ENCODE results near the gene TENM3.
"Not testable (repeated sequence)": the region's sequence is repeated elsewhere in the genome, so short reads cannot be mapped to it uniquely, and the experiment has no call there.

Gene TENM3

GRCh38 chr4:182228991-182229577 is 14.1 kb upstream of the TENM3 start:
- DNase-seq, result no peak

GRCh38 chr4:182230256-182230655 is 12.9 kb upstream of the TENM3 start:
- no peak for DNase-seq

GRCh38 chr4:182231080-182231479 is 12.1 kb upstream of the TENM3 start:
- no peak for DNase-seq

- no peak for DNase-seq
Measured at GRCh38 chr4:182231496-182231895, 11.7 kb upstream of the TENM3 start.

- DNase-seq, result no peak
Measured at GRCh38 chr4:182233310-182234090, 9.7 kb upstream of the TENM3 start.

- no peak for DNase-seq
Measured at GRCh38 chr4:182235021-182235795, 8.0 kb upstream of the TENM3 start.

GRCh38 chr4:182236186-182236585 is 7.0 kb upstream of the TENM3 start:
- DNase-seq, result no peak

- DNase-seq, result not testable (repeated sequence)
Measured at GRCh38 chr4:182237010-182237409, 6.2 kb upstream of the TENM3 start.

GRCh38 chr4:182238355-182238931 is 4.8 kb upstream of the TENM3 start:
- DNase-seq, result no peak

- DNase-seq, result no peak
Measured at GRCh38 chr4:182240161-182241130, 2.8 kb upstream of the TENM3 start.

GRCh38 chr4:182242260-182242659 is 942 bp upstream of the TENM3 start:
- DNase-seq, result not testable (repeated sequence)

GRCh38 chr4:182242787-182243186 is 415 bp upstream of the TENM3 start:
- DNase-seq, result no peak

GRCh38 chr4:182245041-182245440 is 1.8 kb downstream of the TENM3 start:
- DNase-seq, result no peak

- no peak for DNase-seq
Measured at GRCh38 chr4:182245541-182246215, 2.5 kb downstream of the TENM3 start.

- DNase-seq, result no peak
Measured at GRCh38 chr4:182246401-182247205, 3.4 kb downstream of the TENM3 start.

GRCh38 chr4:182248295-182248694 is 5.1 kb downstream of the TENM3 start:
- no peak for DNase-seq

GRCh38 chr4:182250446-182250845 is 7.2 kb downstream of the TENM3 start:
- no peak for DNase-seq

GRCh38 chr4:182251116-182251515 is 7.9 kb downstream of the TENM3 start:
- DNase-seq, result no peak

GRCh38 chr4:182252220-182252619 is 9.0 kb downstream of the TENM3 start:
- no peak for DNase-seq

GRCh38 chr4:182254026-182254780 is 11.0 kb downstream of the TENM3 start:
- DNase-seq, result no peak

Measured in CD4-positive, alpha-beta T cell treated with Interleukin-10 for 1 hour (primary cell).